CD14-positive monocyte (primary cell): ENCODE data around the gene TRIM33. TPM values are rescaled to one million over a fixed set of nuclear protein-coding genes. Genes with fewer than 3 reads are reported as not detected.
A peak's percentile ranks its signal among the peaks of the same experiment; 100 is the strongest.

Source experiments
- DNase-seq, 3 donors: peaks; one replicate each; pipeline ENCODE4 v3.0.0-alpha.2; 2011 to 2022
- H2AFZ ChIP-seq: 2 replicates; pipeline ENCODE4 v1.6.0; 2012; ENCODE audit warnings: mild to moderate bottlenecking, low read depth, low read length, inconsistent platforms; ENCODE audit not compliant: insufficient read depth, poor library complexity, severe bottlenecking
- H3K27ac ChIP-seq, 2 donors: 1 replicate in 1 of 2; 2 replicates in 1 of 2; pipeline ENCODE4 v1.5.1; 2012 to 2013; ENCODE audit warnings: low read length in 2 of 2, control low read depth in 1 of 2, inconsistent platforms in 1 of 2, low read depth in 1 of 2, mild to moderate bottlenecking in 1 of 2
- H3K27me3 ChIP-seq, 2 donors: one replicate each; pipeline versions ENCODE4 v1.6.0 to v1.6.1; 2011 to 2013; ENCODE audit warnings: low read length in 2 of 2; ENCODE audit not compliant: control insufficient read depth in 2 of 2, insufficient read depth in 2 of 2
- H3K36me3 ChIP-seq, 2 donors: replicated peaks in 1 of 2; 1 replicate in 1 of 2; 2 replicates in 1 of 2; pipeline versions ENCODE4 v1.5.1 to v1.6.1; 2012 to 2013; ENCODE audit warnings: low read length in 2 of 2, control low read depth in 1 of 2, inconsistent platforms in 1 of 2, mild to moderate bottlenecking in 1 of 2; ENCODE audit not compliant: insufficient read depth in 2 of 2, control insufficient read depth in 1 of 2
- H3K4me1 ChIP-seq, 2 donors: 1 replicate in 1 of 2; 2 replicates in 1 of 2; pipeline versions ENCODE4 v1.5.1 to v1.6.1; 2012 to 2013; ENCODE audit warnings: low read length in 2 of 2, control low read depth in 1 of 2, inconsistent platforms in 1 of 2, mild to moderate bottlenecking in 1 of 2, moderate library complexity in 1 of 2; ENCODE audit not compliant: insufficient read depth in 2 of 2, control insufficient read depth in 1 of 2
- H3K4me2 ChIP-seq: replicated peaks from 2 replicates; pipeline ENCODE3; 2012; ENCODE audit warnings: low read length, moderate library complexity, mild to moderate bottlenecking; ENCODE audit not compliant: poor library complexity, severe bottlenecking; ENCODE audit errors: extremely low read depth
- H3K4me3 ChIP-seq, 3 experiments: fragments of 200-600 bp in 1 of 3; sonication (generic) in 1 of 3; replicated peaks in 1 of 3; 1 replicate in 2 of 3; 2 replicates in 1 of 3; pipeline ENCODE4 v1.5.1; 2011 to 2013; ENCODE audit warnings: low read length in 3 of 3, mild to moderate bottlenecking in 3 of 3, control low read depth in 2 of 3, low read depth in 2 of 3, inconsistent platforms in 1 of 3, moderate library complexity in 1 of 3
- H3K79me2 ChIP-seq: 2 replicates; pipeline ENCODE4 v1.6.0; 2012; ENCODE audit warnings: mild to moderate bottlenecking, control low read depth, inconsistent platforms, low read length, moderate library complexity; ENCODE audit not compliant: insufficient read depth
- H3K9ac ChIP-seq: 2 replicates; pipeline ENCODE4 v1.6.0; 2017; ENCODE audit warnings: low read length, mild to moderate bottlenecking; ENCODE audit not compliant: insufficient read depth, poor library complexity, severe bottlenecking
- H3K9me3 ChIP-seq, 2 donors: replicated peaks in 1 of 2; 1 replicate in 1 of 2; 2 replicates in 1 of 2; pipeline versions ENCODE4 v1.5.1 to v1.6.1; 2012 to 2013; ENCODE audit warnings: low read length in 2 of 2, control low read depth in 1 of 2; ENCODE audit not compliant: control insufficient read depth in 1 of 2, insufficient read depth in 1 of 2
- H4K20me1 ChIP-seq: 2 replicates; pipeline ENCODE4 v1.6.0; 2012; ENCODE audit warnings: mild to moderate bottlenecking, low read length, control low read depth, moderate library complexity; ENCODE audit not compliant: insufficient read depth
- H3K27ac Mint-ChIP-seq, 7 donors: one replicate each; pipeline ENCODE4 v1.8.0; 2020; ENCODE audit warnings: mild to moderate bottlenecking in 7 of 7, mixed read lengths in 7 of 7, moderate library complexity in 6 of 7, inconsistent platforms in 2 of 7
- H3K27me3 Mint-ChIP-seq, 3 donors: one replicate each; pipeline ENCODE4 v1.8.0; 2021 to 2022; ENCODE audit warnings: low read depth in 3 of 3, mild to moderate bottlenecking in 3 of 3, mixed read lengths in 3 of 3, moderate library complexity in 3 of 3, inconsistent platforms in 1 of 3
- H3K36me3 Mint-ChIP-seq, 2 donors: one replicate each; pipeline ENCODE4 v1.8.0; 2020; ENCODE audit warnings: mixed read lengths in 2 of 2, inconsistent platforms in 1 of 2, mild to moderate bottlenecking in 1 of 2
- H3K4me1 Mint-ChIP-seq: one replicate; pipeline ENCODE4 v1.8.0; 2020; ENCODE audit warnings: mild to moderate bottlenecking, mixed read lengths
- H3K4me3 Mint-ChIP-seq, 2 donors: one replicate each; pipeline ENCODE4 v1.8.0; 2020; ENCODE audit warnings: mild to moderate bottlenecking in 2 of 2, mixed read lengths in 2 of 2, moderate library complexity in 1 of 2
- H3K9me3 Mint-ChIP-seq, 7 donors: one replicate each; pipeline ENCODE4 v1.8.0; 2020 to 2022; ENCODE audit warnings: mixed read lengths in 7 of 7, mild to moderate bottlenecking in 6 of 7, moderate library complexity in 6 of 7, inconsistent platforms in 2 of 7
- CTCF ChIP-seq: fragments of 200-600 bp; IDR thresholded peaks from one replicate; pipeline ENCODE4 v1.8.0; 2022; ENCODE audit warnings: antibody characterized with exemption, mild to moderate bottlenecking
- WGBS: methylation state at CpG from one replicate; pipeline ENCODE4 v1.1.5; 2013; ENCODE audit warnings: missing lambda C conversion rate; ENCODE audit not compliant: insufficient coverage; 5-methylcytosine and 5-hydroxymethylcytosine counted together
- intact Hi-C, 2 donors: fragments of 100-400 bp; cut with micrococcal nuclease; formaldehyde crosslinking; loops; one replicate each; pipeline versions ENCODE4 v1.15.0 to v1.15.1; 2023
- polyA plus RNA-seq, 3 donors: library from polyadenylated mRNA; depleted of rRNA in 1 of 3; unstranded in 2 of 3; stranded (reverse) in 1 of 3; fragments of 300-500 nt in 2 of 3; fragments of >200 nt in 1 of 3; fragmentation: Illumina TruSeq in 2 of 3; gene quantifications; 1 replicate in 2 of 3; 2 replicates in 1 of 3; pipeline ENCODE4 v1.2.3, GENCODE V29; 2012 to 2021

TRIM33 gene
- polyA plus RNA-seq, 3 donors = 11.8 to 16.5 (median 13.7) TPM

GRCh38 chr1:114454539-114454938 is 56.5 kb downstream of the TRIM33 start:
- Mint-ChIP-seq H3K9me3 (peaks cover 0 to 9% (median 6%) of the 10 kb centered on the region in 7 donors), H3K4me3 (no peak overlapping the region), H3K27me3 (no peaks in the 10 kb centered on the region), H3K27ac (peak overlapping the region in 4 of 7 donors; percentile 2 to 63 (median 46)), H3K4me1 (peaks cover 13% of the 10 kb centered on the region), H3K36me3 (peaks cover 66 to 75% of the 10 kb centered on the region in 2 donors)
- H3K4me3 ChIP-seq = no peak overlapping the region
- H4K20me1 ChIP-seq = peaks cover 6% of the 10 kb centered on the region
- H3K4me1 ChIP-seq = peaks cover 12 to 13% of the 10 kb centered on the region in 2 donors
- no peaks in the 10 kb centered on the region for H3K27me3 ChIP-seq
- intact Hi-C loops = loop anchor here in 1 of 2 donors (10.0 kb wide), 1 partner anchor 60 kb away; the partner anchor contains the start of gene TRIM33
- no peak overlapping the region for H2AFZ ChIP-seq
- no CpG with 5 or more reads among the region's 1 CpG for WGBS
- DNase-seq = no peak
- H3K9me3 ChIP-seq = peaks cover 6% of the 10 kb centered on the region in 2 donors
- H3K79me2 ChIP-seq = peaks cover 5% of the 10 kb centered on the region
- H3K36me3 ChIP-seq = peaks cover 25 to 78% of the 10 kb centered on the region in 2 donors
- H3K9ac ChIP-seq = no peak overlapping the region
- no peak overlapping the region for H3K4me2 ChIP-seq
- peak overlapping the region in 1 of 2 donors; percentile 27 for H3K27ac ChIP-seq
- no peak for TF ChIP-seq CTCF

GRCh38 chr1:114453361-114453784 is 57.6 kb downstream of the TRIM33 start:
- Histone ChIP-seq H4K20me1 (peaks cover 6% of the 10 kb centered on the region), H3K4me1 (peaks cover 10 to 11% of the 10 kb centered on the region in 2 donors), H2AFZ (no peak overlapping the region), H3K36me3 (peaks cover 30 to 81% of the 10 kb centered on the region in 2 donors), H3K27ac (peak overlapping the region in 1 of 2 donors; percentile 27), H3K4me3 (no peak overlapping the region), H3K4me2 (no peak overlapping the region), H3K9ac (no peak overlapping the region), H3K27me3 (no peaks in the 10 kb centered on the region), H3K9me3 (no peaks in the 10 kb centered on the region), H3K79me2 (no peaks in the 10 kb centered on the region)
- intact Hi-C loops = loop anchor here in 1 of 2 donors (10.0 kb wide), 1 partner anchor 61 kb away; the partner anchor contains the start of gene TRIM33
- 100% methylated on average over 1 of the region's 2 CpGs for WGBS
- Mint-ChIP-seq H3K4me1 (peaks cover 8% of the 10 kb centered on the region), H3K9me3 (peaks cover 0 to 2% (median under 1%) of the 10 kb centered on the region in 7 donors), H3K27me3 (no peaks in the 10 kb centered on the region), H3K4me3 (no peak overlapping the region), H3K36me3 (peaks cover 58 to 65% of the 10 kb centered on the region in 2 donors), H3K27ac (peak overlapping the region in 4 of 7 donors; percentile 41 to 83 (median 70))
- DNase-seq = no peak
- TF ChIP-seq CTCF = no peak
